Measurements from ENCODE around the gene NFS1.

Gene NFS1

GRCh38 chr20:35669221-35669620 is 29.9 kb downstream of the NFS1 start:
- no peak for DNase-seq

GRCh38 chr20:35665949-35666288 is 33.2 kb downstream of the NFS1 start:
- no peak for DNase-seq

- peak; percentile 90 for DNase-seq
Observed at GRCh38 chr20:35664466-35665206, 34.5 kb downstream of the NFS1 start, which contains the start of the genes CPNE1 and RBM12. CPNE1 (minus strand) TSS chr20:35664900; CDS start chr20:35632923, 31,977 bp downstream. RBM12 (minus strand) TSS chr20:35664900; CDS start chr20:35655322, 9,578 bp downstream.

GRCh38 chr20:35663516-35664465 is 35.4 kb downstream of the NFS1 start:
- no peak for DNase-seq

GRCh38 chr20:35662551-35662950 is 36.6 kb downstream of the NFS1 start:
- no peak for DNase-seq

DNA sequence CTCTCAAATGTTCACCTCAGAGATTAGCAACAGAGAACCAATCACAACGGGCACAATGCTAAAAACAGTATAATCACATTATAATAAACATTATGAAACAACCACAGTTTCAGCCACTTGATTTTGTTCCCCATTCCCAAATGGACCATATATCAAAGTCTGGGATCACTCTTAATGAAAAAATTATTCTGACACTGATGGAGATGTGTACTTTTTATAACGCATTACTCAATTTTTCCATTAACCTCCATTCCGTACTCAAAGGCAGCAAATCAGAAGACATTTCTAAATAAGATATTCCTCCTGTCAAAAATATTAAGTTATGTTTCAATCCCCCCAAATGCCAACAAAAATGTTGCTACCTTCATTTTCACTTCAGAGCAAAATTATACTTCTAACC is 37.2 kb downstream of the NFS1 start:
- no peak for DNase-seq

- peak; percentile 37 for DNase-seq
Observed at GRCh38 chr20:35661053-35661452, 38.1 kb downstream of the NFS1 start.

- DNase-seq = no peak
Observed at GRCh38 chr20:35660122-35660937, 38.8 kb downstream of the NFS1 start.

- no peak for DNase-seq
Observed at GRCh38 chr20:35657271-35657670, 41.9 kb downstream of the NFS1 start.

DNA sequence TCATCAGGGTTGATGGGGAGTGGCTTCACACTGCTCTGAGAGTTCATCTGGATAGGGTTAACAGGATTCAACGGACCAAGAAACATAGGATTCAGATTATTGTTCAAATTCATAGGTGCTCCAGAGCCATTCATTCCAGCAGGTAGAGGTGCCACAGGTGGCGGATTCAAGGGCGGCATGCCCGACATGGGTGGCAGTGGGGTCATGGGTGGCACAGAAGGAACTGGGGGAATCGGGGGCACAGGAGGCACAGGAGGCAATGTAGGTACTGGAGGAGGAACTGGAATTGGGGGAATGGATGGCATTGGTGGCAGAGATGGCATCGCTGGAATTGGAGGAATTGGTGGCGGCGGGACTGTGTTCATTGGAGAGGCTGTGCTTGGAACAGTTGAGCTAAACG is 44.7 kb downstream of the NFS1 start:
- no peak for DNase-seq

DNA sequence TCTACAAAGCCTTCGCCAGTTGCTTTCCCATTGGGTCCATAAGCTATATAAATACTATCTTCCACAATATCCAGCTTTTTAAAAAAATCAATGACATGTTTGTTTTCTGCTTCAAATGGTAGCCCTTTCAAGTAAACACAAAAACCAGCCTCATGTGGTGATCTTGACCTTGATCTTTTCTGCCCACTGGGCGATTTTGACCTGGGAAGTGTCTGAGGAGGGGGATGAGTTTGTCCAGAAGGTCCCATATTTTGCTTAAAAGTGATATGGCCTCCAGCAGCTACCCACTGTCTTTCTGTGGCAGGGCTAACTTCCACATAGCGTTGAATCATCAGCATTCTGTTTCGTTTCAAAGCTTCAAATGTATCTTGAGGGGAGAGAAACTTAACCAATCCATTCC is 45.3 kb downstream of the NFS1 start:
- DNase-seq = no peak

DNA sequence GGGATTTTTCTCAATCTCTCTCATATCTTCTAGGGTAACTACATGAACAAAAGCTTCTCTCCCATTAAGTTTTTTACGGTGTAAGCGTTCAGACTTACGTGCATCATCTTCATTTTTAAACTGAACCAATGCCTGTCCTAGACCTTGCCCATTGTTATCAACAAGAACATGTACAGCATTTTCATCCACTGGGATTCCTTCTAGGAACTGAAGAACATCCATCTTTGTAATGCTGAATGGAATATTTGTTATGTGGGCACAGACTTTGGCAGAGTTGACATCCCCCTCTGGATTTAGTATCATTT is 45.8 kb downstream of the NFS1 start:
- no peak for DNase-seq

DNA sequence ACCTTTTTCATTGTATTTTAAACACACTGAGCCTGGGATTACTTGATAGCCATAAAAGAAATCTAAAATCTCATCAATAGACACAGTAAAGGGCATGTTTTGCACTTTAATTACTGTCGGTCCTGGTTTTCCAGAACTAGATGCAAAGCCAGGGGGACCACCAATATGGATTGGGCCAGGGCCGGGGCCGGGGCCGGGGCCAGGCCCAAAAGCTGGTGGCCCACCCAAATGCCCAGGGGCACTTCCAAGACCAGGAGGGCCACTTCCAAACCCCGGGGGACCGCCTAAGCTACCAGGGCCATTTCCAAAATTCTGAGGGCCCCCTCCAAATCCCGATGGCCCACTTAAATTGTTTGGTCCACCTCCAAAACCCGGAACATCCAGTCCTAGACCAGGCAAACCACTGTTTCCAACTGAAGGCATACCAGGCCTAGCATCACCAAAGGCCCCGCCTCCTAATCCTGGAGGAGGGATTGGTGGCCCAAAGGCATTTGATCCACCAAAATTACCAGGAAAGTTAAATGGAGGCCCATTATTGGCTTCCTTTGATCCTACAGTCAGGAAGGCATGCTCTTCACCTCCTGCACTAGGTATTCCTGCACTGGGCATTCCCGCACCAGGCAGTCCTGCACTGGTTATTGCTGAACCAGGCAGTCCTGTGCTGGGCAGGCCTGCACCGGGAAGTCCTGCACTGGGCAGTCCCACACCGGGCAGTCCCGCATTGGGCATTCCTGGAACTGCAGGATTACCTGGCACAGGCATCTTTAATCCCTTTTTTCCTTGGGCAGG is 46.3 kb downstream of the NFS1 start:
- DNase-seq = no peak

- DNase-seq = no peak
Observed at GRCh38 chr20:35651958-35652357, 47.2 kb downstream of the NFS1 start.

GRCh38 chr20:35650632-35651031 is 48.5 kb downstream of the NFS1 start:
- DNase-seq = no peak

- no peak for DNase-seq
Observed at GRCh38 chr20:35648836-35649235, 50.3 kb downstream of the NFS1 start.

DNA sequence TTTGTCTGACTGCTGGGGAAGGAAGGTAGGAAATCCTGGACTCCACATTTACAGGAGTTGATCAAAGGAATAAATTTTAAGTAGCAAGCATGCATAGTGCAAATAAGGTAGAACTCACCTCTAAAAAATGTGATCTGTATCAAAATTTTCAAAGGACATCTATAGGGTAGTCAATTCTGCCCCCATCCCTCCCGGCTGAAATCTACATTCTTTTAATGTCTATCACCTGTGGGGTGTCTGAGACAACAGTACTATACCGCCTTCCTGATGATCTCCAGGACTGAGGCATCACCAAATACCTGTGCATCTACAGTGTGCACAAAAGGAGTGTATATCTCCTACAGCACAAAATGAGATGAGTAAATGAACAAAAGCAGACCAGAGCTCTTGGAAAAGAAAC is 54.3 kb downstream of the NFS1 start:
- no peak for DNase-seq

DNA sequence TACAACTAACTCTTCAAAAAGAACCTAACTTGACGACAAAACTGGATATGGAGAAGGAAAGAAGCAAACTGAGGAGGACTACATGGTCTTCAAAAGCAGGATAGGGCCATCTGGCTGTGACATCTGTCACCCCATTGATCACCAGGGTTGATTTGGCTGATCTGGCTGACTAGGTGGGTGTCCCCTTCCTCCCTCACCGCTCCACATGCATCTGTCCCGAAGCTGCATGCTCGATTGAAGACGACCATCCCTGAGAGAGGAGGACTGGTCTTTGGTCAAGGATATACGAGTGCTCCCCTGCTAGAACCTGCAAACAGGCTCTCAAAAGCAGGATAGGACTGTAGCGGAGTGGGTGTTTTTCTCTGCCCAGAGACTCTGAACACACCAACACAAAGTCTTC is 56.1 kb downstream of the NFS1 start:
- DNase-seq = no peak

- no peak for DNase-seq
Observed at GRCh38 chr20:35641743-35642142, 57.4 kb downstream of the NFS1 start.

- DNase-seq = no peak
Observed at GRCh38 chr20:35640724-35641123, 58.4 kb downstream of the NFS1 start.

GRCh38 chr20:35638751-35639150 is 60.4 kb downstream of the NFS1 start:
- DNase-seq = no peak

DNA sequence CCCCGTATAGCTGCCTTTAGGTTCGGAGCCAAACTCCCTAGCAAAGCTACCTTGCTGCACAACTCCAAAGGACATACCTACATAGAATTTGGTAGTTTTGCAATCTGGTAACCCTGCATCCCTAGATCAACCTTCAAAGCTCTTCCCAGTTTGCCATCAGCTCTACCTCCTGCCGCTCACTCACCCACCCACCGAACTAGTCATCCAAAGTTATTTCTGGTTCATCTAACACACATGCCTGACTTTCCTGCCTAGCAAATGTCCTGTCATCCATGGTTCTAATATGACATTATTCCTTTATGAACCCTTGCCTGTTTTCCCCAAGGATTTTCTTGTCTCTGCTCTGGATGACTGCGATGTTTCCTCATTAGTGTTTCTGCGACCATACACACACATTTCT is 61.9 kb downstream of the NFS1 start:
- DNase-seq = no peak

DNA sequence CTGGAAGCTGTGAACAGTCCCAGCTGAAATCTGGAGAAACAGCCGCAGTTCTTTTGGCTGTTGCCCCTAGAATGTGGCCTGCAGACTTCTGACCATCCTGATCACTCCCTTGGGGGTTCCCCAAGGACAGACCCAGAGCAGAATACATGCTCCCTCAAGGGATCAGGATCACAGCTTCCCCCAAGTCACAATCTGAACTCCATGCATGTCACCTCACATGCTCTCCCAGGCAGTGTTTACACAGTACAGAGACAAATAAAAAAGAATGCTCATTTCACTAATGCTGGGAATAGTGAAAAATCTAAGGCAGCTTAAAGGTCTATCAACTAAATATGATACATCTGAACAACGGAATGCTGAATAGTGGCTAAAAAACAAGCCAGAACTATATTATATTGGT is 63.1 kb downstream of the NFS1 start:
- DNase-seq = no peak
